GM19025 (cell line): Measurements from ENCODE around the gene CLTB.
"Not testable (repeated sequence)": the region's sequence is repeated elsewhere in the genome, so short reads cannot be mapped to it uniquely, and the experiment has no call there.

ENCODE experiments used
- ATAC-seq: cut with Tn5 transposase; IDR thresholded peaks from one replicate; pipeline ENCODE4 v1.9.1; 2021; ENCODE audit warnings: mild to moderate bottlenecking, low read depth, moderate library complexity; ENCODE audit not compliant: unreplicated experiment

CLTB gene

DNA sequence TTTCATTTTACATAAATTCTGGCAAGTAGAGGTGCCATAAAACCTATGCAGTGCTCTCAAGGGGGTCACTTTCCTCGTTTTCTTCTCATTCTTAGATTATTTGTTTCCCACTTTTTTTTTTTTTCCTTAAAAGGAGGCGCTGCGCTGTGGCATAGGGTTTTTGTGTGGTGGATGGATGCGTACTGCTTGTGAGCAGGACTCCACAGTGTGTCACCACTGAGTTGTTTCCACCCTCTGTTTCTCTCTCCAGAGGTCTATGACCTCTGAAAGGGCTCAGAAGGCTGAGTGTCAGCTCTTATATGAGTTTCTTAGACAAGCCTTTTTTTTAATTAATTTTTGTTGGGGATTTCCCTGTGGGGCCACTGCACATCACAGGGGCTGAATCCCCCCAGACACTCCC lies 13.6 kb upstream of the CLTB start:
- no peak for ATAC-seq

DNA sequence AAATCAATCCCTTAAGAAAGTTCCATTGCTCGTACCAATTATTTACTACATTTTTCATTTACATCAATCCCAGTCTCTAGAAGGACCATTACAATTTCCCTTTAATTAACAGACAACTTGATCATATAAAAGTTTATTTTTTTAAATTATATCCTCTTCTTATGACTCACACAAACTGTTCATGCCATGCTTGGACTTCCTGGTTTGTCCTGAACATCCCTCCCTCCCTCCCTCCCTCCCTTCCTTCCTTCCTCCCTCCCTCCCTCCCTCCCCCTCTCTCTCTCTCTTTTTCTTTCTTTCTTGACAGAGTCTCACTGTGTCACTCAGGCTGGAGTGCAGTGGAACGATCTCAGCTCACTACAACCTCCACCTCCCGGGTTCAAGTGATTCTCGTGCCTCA lies 11.6 kb upstream of the CLTB start:
- no peak for ATAC-seq

DNA sequence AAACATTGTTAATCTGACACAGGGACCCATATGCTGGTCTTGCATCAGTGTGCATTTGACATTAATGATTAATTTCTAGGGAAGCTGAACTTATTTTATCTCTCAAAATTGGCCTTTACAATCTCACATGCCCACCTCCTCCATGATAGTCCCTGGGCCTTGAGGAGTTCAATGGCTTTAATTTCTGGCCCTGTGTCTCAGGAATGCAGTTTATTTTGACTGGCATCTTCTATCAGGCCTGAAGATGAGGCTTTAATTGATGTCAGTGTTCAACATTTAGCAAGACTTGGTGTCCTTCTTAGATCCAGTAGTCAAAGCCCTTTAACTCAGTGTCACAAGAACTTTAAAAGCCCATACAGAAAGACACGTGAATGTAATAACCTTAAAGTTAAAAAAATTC lies 10.5 kb upstream of the CLTB start:
- ATAC-seq, result no peak

DNA sequence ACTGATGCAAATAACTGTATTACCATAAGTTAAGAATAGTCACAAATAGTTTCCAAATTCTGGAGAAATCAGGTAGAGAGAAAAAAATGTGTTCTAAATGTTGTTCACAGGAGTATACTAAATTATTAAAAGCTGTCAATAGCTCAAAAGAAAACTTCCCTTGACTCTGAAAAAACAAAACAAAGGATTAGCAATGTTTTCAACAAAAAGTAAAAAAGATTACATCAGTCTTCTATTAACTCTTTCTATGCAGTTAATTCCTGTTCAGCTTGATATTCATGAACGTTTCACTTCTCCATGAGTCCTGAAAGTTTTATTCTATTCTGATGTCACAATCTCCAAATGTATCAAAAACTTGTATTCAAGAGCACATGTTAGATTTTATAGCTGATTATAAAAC lies 9.5 kb upstream of the CLTB start:
- no peak for ATAC-seq

DNA sequence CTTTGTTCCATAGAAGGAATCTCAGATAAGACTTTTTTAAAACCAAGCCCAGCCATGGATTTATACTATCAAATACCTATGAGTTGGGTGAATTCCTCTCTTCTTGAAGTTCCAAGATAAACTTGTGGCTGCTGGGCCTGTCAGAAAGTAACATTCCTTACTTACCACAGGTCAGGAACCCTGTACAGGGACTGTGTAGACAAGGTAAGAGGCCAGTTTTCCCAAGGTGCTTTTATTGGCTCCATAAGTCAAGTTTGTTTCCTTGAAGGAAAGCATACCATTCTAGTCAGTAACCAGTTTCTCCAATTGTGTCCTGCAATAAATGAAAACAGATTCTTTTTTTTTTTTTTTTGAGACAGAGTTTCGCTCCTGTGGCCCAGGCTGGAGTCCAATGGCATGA lies 8.8 kb upstream of the CLTB start:
- no peak for ATAC-seq

DNA sequence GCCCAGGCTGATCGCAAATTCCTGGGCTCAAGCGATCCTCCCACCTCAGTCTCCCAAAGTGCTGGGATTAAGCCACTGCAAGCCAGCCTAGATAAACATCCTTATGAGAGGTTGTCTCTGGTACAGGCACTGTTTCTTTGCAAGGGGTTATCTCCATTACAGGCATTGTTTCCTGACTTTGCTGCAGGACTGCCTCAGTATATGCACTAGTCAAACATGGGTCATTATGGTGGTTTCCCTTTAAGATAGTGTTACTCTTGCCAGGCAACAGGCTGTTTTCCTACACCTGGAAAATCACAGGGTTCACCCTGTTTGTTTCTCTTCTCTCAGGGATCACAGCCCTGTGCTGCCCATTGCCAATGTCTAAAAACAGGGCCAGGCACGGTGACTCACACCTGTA lies 7.8 kb upstream of the CLTB start:
- ATAC-seq, result no peak

DNA sequence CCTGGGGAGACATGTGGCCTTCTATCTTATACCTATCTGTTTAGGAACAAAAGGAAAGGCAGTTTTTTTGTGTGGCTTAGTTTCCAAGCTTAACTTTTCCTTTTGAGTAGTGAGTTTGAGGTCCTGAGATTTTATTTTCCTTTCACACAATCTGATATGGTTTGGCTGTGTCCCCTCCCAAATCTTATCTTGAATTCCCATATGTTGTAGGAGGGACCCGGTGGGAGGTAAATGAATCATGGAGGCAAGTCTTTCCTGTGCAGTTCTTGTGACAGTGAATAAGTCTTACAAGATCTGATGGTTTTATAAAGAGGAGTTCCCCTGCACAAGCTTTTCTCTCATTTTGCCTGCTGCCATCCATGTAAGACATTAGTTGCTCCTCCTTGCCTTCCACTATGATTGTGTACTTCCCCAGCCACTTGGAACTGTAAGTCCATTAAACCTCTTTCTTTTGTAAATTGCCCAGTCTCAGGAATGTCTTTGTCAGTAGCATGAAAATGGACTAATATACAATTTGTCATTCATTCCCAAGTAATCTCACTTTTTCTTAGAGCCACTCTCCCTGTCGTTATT lies 4.7 kb upstream of the CLTB start:
- ATAC-seq, result no peak

DNA sequence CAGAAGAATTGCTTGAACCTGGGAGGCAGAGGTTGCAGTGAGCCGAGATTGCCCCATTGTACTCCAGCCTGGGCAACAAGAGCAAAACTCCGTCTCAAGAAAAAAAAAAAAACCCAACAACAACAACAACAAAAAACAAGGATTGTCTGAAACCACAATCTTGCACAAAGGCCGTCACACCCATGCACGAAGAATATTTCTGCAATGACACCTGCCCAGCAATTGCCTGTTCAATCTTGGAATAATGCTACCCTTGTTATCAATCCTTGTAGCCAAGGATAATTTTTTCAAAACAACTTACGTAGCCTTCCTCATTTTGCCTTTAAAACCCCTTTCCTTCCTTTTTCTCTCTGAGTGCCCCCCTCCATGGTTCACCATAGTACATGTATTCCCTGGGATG lies 3.7 kb upstream of the CLTB start:
- no peak for ATAC-seq

DNA sequence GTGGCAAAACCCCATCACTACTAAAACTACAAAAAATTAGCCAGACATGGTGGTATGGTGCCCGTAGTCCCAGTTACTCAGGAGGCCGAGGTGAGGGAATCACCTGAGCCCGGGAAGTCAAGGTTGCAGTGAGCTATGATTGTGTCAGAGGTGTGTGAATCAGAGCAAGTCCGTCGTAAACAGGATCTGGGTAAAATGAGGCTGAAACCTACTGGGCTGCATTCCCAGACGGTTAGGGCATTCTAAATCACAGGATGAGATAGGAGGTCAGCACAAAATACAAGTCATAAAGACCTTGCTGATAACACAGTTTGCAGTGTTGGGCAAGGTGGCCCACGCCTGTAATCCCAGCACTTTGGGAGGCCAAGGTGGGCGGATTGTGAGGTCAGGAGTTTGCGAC lies 1.9 kb upstream of the CLTB start:
- ATAC-seq, result no peak

DNA sequence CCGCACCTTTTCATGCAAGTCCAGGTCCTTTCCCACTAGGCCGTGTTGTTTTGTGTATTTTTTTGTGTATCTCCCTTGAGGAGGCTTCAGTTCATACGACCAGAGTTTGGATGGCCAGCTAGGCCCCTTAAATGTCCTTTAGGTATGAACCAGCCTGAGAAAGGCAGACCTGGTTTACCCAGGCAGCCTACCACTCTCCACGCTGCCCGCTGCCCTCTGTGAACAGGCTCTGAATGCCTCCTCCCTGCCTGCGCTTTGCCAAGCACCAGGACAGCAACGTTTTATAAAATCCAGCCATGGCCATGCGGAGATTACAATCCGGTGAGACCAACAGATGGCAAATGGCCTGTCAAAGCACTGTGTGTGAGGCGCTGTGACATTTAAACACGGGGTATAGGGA lies 626 bp upstream of the CLTB start:
- ATAC-seq, result no peak

DNA sequence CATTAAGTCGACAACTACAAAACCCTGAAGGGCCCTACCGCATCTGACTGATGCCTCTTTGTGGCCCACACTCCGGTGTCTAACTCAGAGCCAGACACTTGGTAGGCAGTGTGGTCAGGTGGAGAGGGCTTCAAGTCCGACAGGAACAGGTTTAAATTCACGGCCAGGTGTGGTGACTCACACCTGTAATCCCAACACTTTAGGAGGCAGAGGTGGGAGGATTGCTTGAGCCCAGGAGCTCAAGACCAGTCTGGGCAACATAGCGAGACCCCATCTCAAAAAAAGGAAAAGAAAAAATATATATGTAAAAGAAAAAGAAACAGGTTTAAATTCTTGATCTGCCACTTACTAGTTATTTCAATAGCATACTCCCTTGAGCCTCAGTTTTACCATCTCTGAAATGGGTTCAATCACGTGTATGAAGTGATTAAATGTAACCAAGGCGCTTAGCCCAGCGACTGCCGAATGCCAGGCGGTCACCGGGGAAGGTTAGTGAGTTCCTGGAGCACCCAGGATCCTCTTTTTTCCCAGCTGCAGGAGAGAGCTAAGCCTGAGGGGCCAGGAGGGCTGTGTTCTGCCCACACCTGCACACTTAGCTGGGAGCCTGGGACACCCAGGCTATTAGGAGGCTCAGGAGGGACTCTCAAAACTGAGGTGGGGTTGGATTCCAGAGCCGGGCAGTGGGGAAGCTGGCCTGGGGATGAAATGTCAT lies 943 bp downstream of the CLTB start:
- ATAC-seq, result no peak

DNA sequence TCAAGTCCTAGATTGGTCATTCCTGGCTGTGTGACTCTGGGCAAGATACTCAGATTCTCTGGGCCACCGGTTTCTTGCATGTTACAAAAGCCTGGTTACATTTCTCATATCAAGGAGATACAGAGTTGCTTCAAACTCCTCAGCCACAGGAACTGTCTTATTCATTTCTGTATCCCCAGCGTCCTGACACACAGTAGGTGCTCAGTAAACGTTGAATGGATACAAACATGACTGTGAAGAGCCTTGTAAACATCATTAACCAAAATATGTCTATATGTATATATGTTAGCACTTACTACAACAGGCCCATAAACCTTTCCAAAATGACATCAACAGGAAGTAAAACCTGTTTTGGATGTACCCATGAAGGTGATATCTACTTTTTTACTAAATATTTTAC lies 1.6 kb downstream of the CLTB start:
- ATAC-seq, result no peak

DNA sequence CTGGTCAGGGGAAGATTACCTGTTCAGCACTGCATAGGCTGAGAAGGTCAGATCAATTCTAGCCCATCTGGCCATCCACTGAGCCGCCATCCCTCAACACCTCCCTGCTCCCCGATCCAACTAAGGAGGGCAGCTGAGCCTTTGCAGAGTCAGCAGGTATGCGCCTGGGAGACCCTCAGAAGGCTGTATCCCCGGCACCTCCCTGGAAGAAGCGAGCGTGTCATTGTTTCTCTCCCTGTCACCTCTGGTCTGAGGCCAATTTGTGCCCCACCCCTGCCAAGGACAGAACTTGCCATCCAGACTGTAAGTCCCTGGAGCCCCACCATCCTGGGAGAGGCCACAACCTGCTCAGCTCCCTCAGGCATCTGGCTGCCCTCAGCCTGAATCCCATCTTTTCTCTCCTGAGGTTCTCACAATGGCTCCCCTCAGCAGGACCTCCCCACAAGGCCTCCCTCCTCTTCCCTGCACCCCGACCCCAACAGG lies 2.6 kb downstream of the CLTB start:
- ATAC-seq, result no peak

DNA sequence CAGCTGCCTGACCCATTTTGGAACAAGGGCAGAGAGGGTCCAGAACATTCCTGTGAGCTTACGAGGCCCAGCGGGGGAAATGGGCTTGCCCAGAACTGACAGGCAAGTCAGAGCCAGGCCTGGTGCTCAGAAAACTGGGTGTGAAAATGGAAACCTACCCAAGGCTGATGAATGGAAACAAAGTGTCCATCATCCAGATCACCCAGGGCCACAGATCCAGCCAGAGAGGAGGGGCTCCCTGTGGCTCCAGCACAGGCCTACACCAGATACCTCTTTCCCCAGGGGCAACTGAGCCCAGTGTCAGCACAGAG lies 3.1 kb downstream of the CLTB start:
- no peak for ATAC-seq

DNA sequence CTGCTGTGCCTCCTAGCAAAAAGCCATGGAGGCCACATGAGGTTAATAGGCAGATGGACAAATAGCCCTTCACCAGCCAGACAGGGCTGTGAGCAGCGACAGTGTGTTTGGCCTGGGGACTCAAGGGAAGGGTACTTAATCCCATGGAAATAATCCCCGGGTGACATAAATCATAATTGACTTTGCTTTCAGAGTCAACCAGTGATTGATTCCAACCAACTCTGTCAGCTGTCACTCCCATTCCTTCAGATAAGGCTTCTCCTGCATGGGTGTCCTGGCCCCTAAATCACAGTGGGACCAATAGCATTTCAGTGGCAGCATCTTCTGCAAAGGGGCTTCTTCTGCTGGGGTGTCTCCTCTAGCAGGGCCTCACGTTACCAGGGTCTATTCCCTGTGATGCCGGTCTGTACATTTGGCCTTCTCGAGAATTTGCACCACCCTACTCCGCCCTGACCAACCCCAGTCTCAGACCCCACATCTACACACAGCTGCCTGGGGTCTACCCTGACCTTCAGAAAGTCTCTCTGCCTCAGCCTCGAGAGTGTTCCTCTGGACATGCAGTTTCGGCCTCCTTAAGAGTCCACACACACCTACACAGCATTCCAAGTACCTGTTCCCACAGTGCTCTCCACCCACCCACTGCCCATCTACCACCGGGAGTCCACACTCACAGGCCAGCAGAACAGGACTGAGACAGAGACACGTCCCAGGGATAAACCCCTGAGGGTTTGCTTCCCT lies 3.7 kb downstream of the CLTB start:
- no peak for ATAC-seq

DNA sequence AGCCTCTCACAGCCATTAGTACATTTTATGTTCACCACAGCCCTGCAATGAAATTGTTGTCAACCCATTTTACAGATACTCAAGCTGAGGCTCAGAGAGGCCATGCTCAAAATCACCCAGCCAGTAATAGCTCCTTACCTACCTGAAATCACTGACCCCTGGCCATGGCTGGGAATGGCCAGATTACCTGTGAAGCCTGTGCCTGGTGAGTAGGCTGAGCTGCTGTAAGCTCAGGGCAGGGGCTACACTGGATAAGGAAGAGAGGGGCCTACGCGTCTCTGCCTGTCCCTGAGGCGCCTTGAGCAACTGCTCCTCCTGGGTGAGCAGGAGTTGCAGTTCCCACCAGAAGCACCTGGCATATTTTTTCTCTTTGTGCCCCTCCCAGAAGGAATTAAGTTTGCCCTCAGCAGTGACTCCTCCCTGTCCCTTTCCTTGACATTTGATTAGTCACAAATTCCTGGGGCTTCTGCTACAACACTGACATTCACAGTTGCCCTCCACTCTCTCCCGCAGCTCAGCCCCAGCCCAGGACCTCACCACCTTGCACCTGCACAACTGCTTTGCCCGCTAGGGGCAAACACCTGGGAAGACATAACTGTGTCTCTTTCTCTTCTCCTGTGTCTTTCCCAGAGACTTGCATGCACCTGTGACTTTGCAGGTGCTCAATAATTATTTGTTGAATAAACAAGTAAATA lies 5.7 kb downstream of the CLTB start:
- ATAC-seq, result no peak

DNA sequence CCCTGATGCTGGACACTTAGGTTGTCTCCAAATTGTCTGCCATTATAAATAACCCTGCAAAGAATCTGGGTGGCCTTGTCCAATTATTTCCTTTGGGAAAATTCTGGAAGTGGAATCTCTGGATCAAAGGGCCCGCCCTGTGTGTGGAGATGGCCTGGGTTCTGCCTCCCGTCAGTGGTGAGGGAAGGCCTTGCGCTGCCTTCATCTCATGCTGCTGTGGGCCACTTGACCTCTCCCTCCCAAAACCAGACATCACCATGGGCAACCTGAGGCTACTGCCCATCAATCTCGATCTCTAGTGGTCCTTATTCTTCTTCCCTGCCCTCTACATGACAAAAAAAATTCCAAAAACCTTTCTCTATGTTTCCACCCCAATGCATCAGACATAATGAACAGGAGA lies 6.6 kb downstream of the CLTB start:
- ATAC-seq, result no peak

DNA sequence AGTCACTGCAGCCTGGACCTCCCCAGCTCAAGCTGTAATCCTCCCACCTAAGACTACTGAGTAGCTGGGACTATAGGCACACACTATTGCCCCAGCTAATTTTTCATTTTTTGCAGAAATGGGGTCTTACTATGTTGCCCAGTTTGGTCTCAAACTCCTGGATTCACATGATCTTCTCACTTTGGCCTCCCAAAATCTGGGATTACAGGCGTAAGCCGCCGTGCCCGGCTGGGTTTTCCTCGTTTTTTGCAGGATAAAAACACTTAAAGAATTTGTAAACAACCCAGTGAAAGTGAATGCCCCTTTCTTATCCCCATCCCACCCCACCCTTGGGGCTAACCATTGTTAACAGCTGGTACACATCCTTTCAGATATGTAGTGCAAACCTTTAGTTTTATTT lies 7.7 kb downstream of the CLTB start:
- ATAC-seq, result no peak

DNA sequence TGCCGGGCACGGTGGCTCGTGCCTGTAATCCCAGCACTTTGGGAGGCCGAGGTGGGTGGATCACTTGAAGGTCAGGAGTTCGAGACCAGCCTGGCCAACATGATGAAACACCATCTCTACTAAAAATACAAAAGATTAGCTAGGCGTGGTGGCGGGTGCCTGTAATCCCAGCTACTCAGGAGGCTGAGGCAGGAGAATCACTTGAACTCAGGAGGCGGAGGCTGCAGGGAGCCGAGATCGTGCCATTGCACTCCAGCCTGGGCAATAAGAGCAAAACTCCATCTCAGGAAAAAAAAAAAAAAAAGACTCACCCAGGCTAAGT lies 8.1 kb downstream of the CLTB start:
- not testable (repeated sequence) for ATAC-seq

DNA sequence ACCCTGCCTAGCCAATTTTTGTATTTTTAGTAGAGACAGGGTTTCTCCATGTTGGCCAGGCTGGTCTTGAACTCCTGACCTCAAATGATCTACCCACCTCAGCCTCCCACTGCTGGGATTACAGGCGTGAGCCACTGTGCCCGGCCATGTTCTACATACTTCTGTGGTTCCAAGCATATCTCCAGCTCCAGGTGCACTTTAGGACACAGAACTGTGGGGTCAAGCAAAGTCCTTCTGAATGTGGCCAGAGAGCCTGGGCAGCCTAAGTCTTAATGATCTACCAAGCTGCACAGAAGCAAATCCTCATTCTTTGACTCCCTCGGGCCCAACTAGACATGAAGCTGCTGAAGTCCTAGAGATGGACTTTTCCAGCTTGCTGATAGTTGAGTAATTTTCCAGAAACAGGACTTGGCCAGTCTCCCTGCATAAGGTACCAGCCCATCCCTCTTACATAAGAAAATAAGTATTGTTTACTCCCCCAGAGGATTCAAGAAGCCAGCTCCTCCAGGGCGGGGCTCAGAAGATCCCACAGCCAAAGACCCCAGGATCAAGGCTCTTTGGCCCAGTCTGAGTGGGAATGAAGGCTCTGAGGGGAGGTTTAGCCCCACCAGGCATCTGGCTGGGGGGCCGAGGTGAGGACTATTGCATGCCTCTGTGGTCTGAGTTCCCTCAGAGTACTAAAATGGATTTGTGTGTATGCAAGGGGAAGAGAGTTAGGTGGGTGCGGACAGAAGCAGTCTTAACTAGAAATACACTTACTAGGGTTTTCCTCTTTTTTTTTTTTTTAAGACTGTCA lies 8.7 kb downstream of the CLTB start:
- no peak for ATAC-seq
